T-helper 17 cell (primary cell): ENCODE results near the gene SFT2D1. TPM values are rescaled to one million over a fixed set of nuclear protein-coding genes. Genes with fewer than 3 reads are reported as not detected.

ENCODE experiments used
- ATAC-seq: fragments of 150-1000 bp; cut with Tn5 transposase; 2 replicates; pipeline ENCODE4 v1.10.0; 2021; ENCODE audit warnings: mild to moderate bottlenecking, moderate library complexity
- DNase-seq, 3 donors: peaks; one replicate each; pipeline versions ENCODE4 v3.0.0 to v3.0.0-alpha.2; 2020 to 2021
- H3K9me3 ChIP-seq: one replicate; pipeline ENCODE4 v1.7.0; 2013; ENCODE audit warnings: low read length, mild to moderate bottlenecking; ENCODE audit not compliant: control insufficient read depth, poor library complexity, severe bottlenecking
- H3K27ac Mint-ChIP-seq: one replicate; pipeline ENCODE4 v1.8.0; 2022; ENCODE audit warnings: mild to moderate bottlenecking, moderate library complexity, mixed read lengths
- H3K27me3 Mint-ChIP-seq: one replicate; pipeline ENCODE4 v1.8.0; 2022; ENCODE audit warnings: mixed read lengths
- H3K36me3 Mint-ChIP-seq: one replicate; pipeline ENCODE4 v1.8.0; 2022; ENCODE audit warnings: low read depth, mixed read lengths
- H3K4me1 Mint-ChIP-seq: one replicate; pipeline ENCODE4 v1.8.0; 2022; ENCODE audit warnings: mild to moderate bottlenecking, mixed read lengths
- H3K4me3 Mint-ChIP-seq: one replicate; pipeline ENCODE4 v1.8.0; 2022; ENCODE audit warnings: mild to moderate bottlenecking, moderate library complexity, mixed read lengths
- total RNA-seq, 4 donors: library from RNA in 2 of 4; stranded (reverse) in 2 of 4; gene quantifications; one replicate each; pipeline ENCODE4 v1.2.3 and lab custom pipeline; 2022 to 2026

The SFT2D1 gene
- total RNA-seq, 2 donors from 2014 or later, result 10.9 to 12.3 TPM

GRCh38 chr6:166281104-166281503, 61.2 kb downstream of the SFT2D1 start:
- H3K4me3 Mint-ChIP-seq, result no peak overlapping the region
- H3K36me3 Mint-ChIP-seq, result no peaks in the 10 kb centered on the region
- H3K27me3 Mint-ChIP-seq, result peaks cover 24% of the 10 kb centered on the region

GRCh38 chr6:166279393-166279679, 63.0 kb downstream of the SFT2D1 start:
- Mint-ChIP-seq H3K27ac (no peak overlapping the region), H3K27me3 (peaks cover 23% of the 10 kb centered on the region), H3K36me3 (no peaks in the 10 kb centered on the region), H3K4me1 (peaks cover 5% of the 10 kb centered on the region), H3K4me3 (no peak overlapping the region)
- ATAC-seq (no peak), DNase-seq (no peak)
- no peaks in the 10 kb centered on the region for H3K9me3 ChIP-seq

More at GRCh38 chr6:166281104-166281503, 61.2 kb downstream of the SFT2D1 start:
- ATAC-seq (no peak), DNase-seq (no peak)
- H3K9me3 ChIP-seq, result no peaks in the 10 kb centered on the region
- H3K4me1 Mint-ChIP-seq, result no peaks in the 10 kb centered on the region
- no peak overlapping the region for H3K27ac Mint-ChIP-seq

- Mint-ChIP-seq H3K4me1 (peaks cover 5% of the 10 kb centered on the region), H3K27ac (no peak overlapping the region), H3K4me3 (no peak overlapping the region), H3K27me3 (peaks cover 21% of the 10 kb centered on the region), H3K36me3 (no peaks in the 10 kb centered on the region)
- DNase-seq (no peak), ATAC-seq (no peak)
- H3K9me3 ChIP-seq, result no peaks in the 10 kb centered on the region
Observed at GRCh38 chr6:166278579-166279392, 63.6 kb downstream of the SFT2D1 start.

GRCh38 chr6:166277892-166278578, 64.3 kb downstream of the SFT2D1 start:
- H3K4me1 Mint-ChIP-seq, result peaks cover 7% of the 10 kb centered on the region
- no peak overlapping the region for H3K4me3 Mint-ChIP-seq
- H3K9me3 ChIP-seq, result no peaks in the 10 kb centered on the region
- no peaks in the 10 kb centered on the region for H3K36me3 Mint-ChIP-seq
- peaks cover 21% of the 10 kb centered on the region for H3K27me3 Mint-ChIP-seq
- peak overlapping the region; percentile 80 for H3K27ac Mint-ChIP-seq
- ATAC-seq, result no peak
- no peak for DNase-seq

GRCh38 chr6:166277018-166277417, 65.3 kb downstream of the SFT2D1 start:
- Mint-ChIP-seq H3K27ac (no peak overlapping the region), H3K4me1 (peaks cover 7% of the 10 kb centered on the region), H3K27me3 (peaks cover 21% of the 10 kb centered on the region), H3K4me3 (no peak overlapping the region), H3K36me3 (no peaks in the 10 kb centered on the region)
- DNase-seq (no peak), ATAC-seq (no peak)
- H3K9me3 ChIP-seq, result no peaks in the 10 kb centered on the region

GRCh38 chr6:166275714-166276166, 66.6 kb downstream of the SFT2D1 start:
- peaks cover 27% of the 10 kb centered on the region for H3K27me3 Mint-ChIP-seq
- no peak overlapping the region for H3K4me3 Mint-ChIP-seq
- DNase-seq, result peak; percentile 68 to 87 (median 73)
- H3K9me3 ChIP-seq, result no peaks in the 10 kb centered on the region
- H3K36me3 Mint-ChIP-seq, result no peaks in the 10 kb centered on the region
- peak; percentile 95 for ATAC-seq
- peak overlapping the region; percentile 9 for H3K27ac Mint-ChIP-seq
- H3K4me1 Mint-ChIP-seq, result peaks cover 7% of the 10 kb centered on the region

- H3K9me3 ChIP-seq, result no peaks in the 10 kb centered on the region
- no peaks in the 10 kb centered on the region for H3K36me3 Mint-ChIP-seq
- no peak overlapping the region for H3K27ac Mint-ChIP-seq
- H3K4me3 Mint-ChIP-seq, result no peak overlapping the region
- peaks cover 7% of the 10 kb centered on the region for H3K4me1 Mint-ChIP-seq
- ATAC-seq (no peak), DNase-seq (no peak)
- peaks cover 31% of the 10 kb centered on the region for H3K27me3 Mint-ChIP-seq
Observed at GRCh38 chr6:166274739-166275370, 67.5 kb downstream of the SFT2D1 start.

- Mint-ChIP-seq H3K36me3 (no peaks in the 10 kb centered on the region), H3K4me1 (peaks cover 8% of the 10 kb centered on the region), H3K27ac (no peak overlapping the region), H3K27me3 (peaks cover 38% of the 10 kb centered on the region), H3K4me3 (no peak overlapping the region)
- ATAC-seq (no peak), DNase-seq (no peak)
- no peaks in the 10 kb centered on the region for H3K9me3 ChIP-seq
Observed at GRCh38 chr6:166274163-166274562, 68.2 kb downstream of the SFT2D1 start.

- no peak for ATAC-seq
- H3K9me3 ChIP-seq, result no peaks in the 10 kb centered on the region
- H3K27me3 Mint-ChIP-seq, result peaks cover 44% of the 10 kb centered on the region
- H3K36me3 Mint-ChIP-seq, result no peaks in the 10 kb centered on the region
- no peak overlapping the region for H3K27ac Mint-ChIP-seq
- no peak for DNase-seq
- H3K4me3 Mint-ChIP-seq, result no peak overlapping the region
- H3K4me1 Mint-ChIP-seq, result peaks cover 9% of the 10 kb centered on the region
Observed at GRCh38 chr6:166271376-166271765, 71.0 kb downstream of the SFT2D1 start.

GRCh38 chr6:166270706-166271375, 71.5 kb downstream of the SFT2D1 start:
- Mint-ChIP-seq H3K27ac (no peak overlapping the region), H3K4me3 (no peak overlapping the region), H3K36me3 (no peaks in the 10 kb centered on the region), H3K27me3 (peaks cover 39% of the 10 kb centered on the region), H3K4me1 (peaks cover 8% of the 10 kb centered on the region)
- no peak for DNase-seq
- H3K9me3 ChIP-seq, result no peaks in the 10 kb centered on the region
- no peak for ATAC-seq

Other genes starting within 250 kb of the SFT2D1 start
- not detected for gene TBXT, start 174.7 kb downstream of the SFT2D1 start, total RNA-seq
- gene PRR18, start 34.2 kb downstream of the SFT2D1 start, total RNA-seq, result not detected
- 10 to 100 TPM; 21.6 to 22.1 TPM for gene MPC1, start 40.4 kb upstream of the SFT2D1 start, total RNA-seq
- under 1 TPM; 0.44 to 0.82 TPM for gene RAMACL, start 244.1 kb upstream of the SFT2D1 start, total RNA-seq